Right lobe of liver (tissue), 4 donors: ENCODE data around the gene LIN7C.

Experiments used
- CTCF ChIP-seq, 4 donors: fragments of 200-600 bp in 3 of 4; fragments of 450-650 bp in 1 of 4; IDR thresholded peaks; one replicate each; pipeline versions ENCODE4 v1.5.1 to v1.8.0; 2016 to 2022; ENCODE audit warnings: antibody characterized with exemption in 4 of 4, mild to moderate bottlenecking in 2 of 4
- POLR2A ChIP-seq: fragments of 450-650 bp; IDR thresholded peaks from one replicate; pipeline ENCODE4 v1.6.1; 2017; ENCODE audit warnings: antibody characterized with exemption, mild to moderate bottlenecking
- donor health status: DM: no; HTN: no; CAD: no.
- donor health status: DM: no; HTN: no; CAD: no.
- donor health status: DM: no; HTN: yes; CAD: no.

GRCh38 chr11:27505781-27506180 lies 788 bp downstream of the LIN7C start:
- no peak for TF ChIP-seq POLR2A
- TF ChIP-seq CTCF (IDR thresholded peaks at IDR 0.05) = no peak
